ENCODE results near the gene CACNA1B.

Gene CACNA1B

DNA sequence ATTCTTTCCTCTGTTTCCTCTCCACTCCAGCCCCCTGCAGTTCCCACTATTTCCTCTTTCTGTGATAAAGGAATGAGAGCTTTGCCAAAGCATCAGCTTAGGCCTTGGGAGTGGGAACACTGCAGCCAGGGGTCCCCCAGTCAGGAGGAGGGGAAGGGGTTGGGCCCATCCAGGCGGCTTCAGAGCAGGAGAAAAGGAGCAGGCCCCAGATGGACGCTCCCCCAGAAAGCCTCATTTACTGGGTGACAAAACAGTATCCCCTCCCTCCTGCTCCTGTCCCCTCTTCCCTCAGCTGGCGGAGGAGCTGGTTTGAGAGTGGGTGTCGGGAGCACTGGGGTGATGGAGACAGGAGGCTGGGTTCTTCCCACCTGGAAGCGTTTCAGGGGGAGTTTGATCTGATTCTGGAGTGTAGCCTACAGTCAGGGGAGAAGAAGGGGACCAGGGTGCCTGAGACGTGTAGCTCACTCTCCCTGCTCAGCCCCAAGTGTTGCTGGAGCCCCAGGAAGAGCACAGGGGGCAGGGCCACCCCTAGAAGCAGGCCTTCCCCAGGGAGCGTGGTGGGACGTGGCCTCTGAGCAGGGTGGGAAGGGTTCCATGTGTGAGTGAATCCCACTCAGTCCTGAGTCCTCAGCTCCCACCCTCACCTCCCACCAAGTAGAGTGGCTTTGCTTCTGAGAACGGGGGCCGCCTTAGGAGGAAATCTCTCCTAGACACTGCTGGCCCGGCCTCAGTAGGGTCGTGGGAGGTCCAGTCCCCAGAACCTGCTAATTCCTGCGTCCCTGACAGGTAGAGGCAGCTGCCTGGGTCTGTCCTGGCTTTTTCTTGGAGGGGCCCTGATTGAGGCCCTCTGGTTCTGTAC, 173.1 kb downstream of the CACNA1B start:
- no peak for DNase-seq (ENCODE audit: low read depth in 1 of 2, low spot score in 1 of 2)

- DNase-seq (ENCODE audit: low read depth in 1 of 2, low spot score in 1 of 2): no peak
Measured at GRCh38 chr9:138051586-138052321, 174.2 kb downstream of the CACNA1B start.

DNA sequence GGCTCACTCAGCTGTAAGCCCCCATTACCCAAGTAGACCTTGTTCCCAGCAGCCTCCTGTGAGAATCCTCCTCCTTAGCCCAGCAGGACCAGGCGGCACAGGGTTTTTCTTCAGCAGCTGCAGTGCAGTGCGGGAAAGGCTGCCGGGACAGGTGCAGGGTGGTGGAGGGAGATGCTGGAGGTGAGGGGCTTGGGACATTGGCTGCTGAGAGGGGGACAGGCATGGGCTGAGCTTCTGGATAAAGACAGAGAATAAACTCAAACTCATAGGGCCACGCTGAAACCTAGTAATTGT, 174.7 kb downstream of the CACNA1B start:
- DNase-seq (ENCODE audit: low read depth in 1 of 2, low spot score in 1 of 2): no peak

- no peak for DNase-seq (ENCODE audit: low read depth in 1 of 2, low spot score in 1 of 2)
Measured at GRCh38 chr9:138052635-138053320, 175.2 kb downstream of the CACNA1B start.

DNA sequence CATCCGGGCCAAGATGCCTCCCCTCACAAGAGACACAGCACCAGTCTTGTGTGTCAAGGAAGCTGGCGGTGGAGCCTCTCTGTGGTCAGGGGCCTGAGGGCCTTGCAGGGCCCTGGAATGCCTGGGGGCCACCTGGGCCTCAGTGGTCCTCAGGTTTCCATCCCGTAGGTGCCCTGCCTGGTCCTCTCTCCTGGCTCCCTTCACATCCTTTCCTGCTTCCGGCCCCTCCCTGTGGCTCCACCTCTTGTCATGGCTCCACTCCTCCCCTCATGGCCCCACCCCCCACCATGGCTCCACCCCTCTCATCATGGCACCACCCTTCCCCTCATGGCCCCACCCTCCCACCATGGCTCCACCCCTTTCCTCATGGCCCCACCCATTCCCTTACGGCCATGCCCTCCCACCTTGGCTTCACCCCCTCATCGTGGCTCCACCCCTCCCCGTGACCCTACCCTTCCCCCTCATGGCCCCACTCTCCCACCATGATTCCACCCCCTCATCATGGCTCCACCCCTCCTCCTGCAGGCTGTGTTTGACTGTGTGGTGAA, 175.8 kb downstream of the CACNA1B start:
- DNase-seq (ENCODE audit: low read depth in 1 of 2, low spot score in 1 of 2): no peak

GRCh38 chr9:138053996-138054752, 176.6 kb downstream of the CACNA1B start:
- DNase-seq (ENCODE audit: low read depth in 1 of 2, low spot score in 1 of 2): no peak

GRCh38 chr9:138057726-138058125, 180.1 kb downstream of the CACNA1B start:
- DNase-seq (ENCODE audit: low read depth in 1 of 2, low spot score in 1 of 2): no peak

DNA sequence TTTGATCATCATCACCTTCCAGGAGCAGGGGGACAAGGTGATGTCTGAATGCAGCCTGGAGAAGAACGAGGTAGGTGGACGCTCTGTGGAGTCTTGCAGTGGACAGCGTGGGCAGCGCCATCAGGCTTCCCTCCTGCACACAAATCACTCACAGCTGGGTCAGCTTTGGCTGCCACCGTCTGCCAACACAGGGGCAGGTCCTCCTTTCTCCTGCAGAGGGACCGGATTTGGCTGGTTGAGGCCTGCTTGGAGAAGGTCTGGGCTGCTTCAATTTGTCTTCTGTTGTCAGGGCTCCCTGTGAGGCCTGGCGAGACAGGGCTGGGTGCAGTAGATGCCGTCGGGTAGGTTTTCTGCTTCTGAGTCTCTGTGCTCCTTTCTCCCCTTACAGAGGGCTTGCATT, 180.6 kb downstream of the CACNA1B start:
- no peak for DNase-seq (ENCODE audit: low read depth in 1 of 2, low spot score in 1 of 2)

DNA sequence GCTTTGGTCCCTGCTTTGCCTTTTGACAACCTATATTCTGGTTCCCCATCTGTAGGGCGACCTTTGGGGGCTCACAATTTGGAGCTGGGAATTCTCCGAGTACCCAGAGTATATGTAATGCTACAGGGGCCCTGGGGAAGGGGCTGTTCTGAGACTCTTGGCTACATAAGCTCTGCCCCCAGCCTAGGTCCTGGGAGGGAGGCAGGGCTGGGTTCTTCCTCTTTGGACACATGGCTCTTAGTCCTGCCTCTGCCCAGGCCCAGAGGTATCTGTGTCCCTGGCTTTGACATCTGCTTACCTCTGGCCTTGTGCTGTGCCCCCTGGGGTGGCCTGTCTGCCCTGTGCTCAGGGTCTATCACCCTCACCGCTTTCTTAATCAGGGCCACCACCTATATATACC, 181.6 kb downstream of the CACNA1B start:
- no peak for DNase-seq (ENCODE audit: low read depth in 1 of 2, low spot score in 1 of 2)

- no peak for DNase-seq (ENCODE audit: low read depth in 1 of 2, low spot score in 1 of 2)
Measured at GRCh38 chr9:138060365-138060764, 182.8 kb downstream of the CACNA1B start.

GRCh38 chr9:138060881-138061280, 183.3 kb downstream of the CACNA1B start:
- no peak for DNase-seq (ENCODE audit: low read depth in 1 of 2, low spot score in 1 of 2)

DNA sequence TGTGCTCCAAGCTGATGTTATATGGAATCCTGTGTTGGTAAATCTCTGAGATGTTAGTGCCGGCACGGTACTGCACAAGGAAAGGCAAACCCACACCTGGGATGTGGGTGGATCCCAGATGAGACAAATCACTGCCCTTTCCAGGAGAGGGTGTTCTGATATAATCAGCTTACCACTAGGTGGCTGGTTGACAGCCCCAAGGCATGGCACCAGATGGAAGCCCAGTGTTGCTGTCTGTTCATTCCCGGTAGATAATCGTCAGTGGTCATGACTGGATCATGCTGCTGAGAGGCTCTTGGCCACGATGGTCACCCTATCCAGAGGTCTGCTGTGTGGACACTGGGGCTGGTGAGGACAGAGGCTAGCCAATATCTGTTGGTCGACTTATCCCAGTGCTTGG, 184.0 kb downstream of the CACNA1B start:
- DNase-seq (ENCODE audit: low read depth in 1 of 2, low spot score in 1 of 2): no peak

- DNase-seq (ENCODE audit: low read depth in 1 of 2, low spot score in 1 of 2): no peak
Measured at GRCh38 chr9:138062196-138062595, 184.6 kb downstream of the CACNA1B start.

DNA sequence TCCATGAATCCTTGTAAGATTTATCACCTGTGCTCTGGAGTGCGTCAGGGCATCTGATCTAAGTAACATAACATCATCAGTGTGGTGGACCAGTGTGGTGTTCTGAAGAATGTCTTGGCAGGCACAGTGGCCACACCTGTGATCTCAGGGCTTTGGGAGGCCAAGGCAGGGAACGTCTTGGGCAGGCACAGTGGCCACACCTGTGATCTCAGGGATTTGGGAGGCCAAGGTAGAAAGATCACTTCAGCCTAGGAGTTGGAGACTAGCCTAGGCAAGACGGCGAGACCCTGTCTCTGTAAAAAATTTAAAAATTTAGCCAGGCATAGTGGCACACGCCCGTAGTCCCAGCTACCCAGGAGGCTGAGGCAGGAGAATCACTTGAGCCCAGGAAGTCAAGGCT, 185.5 kb downstream of the CACNA1B start:
- DNase-seq (ENCODE audit: low read depth in 1 of 2, low spot score in 1 of 2): no peak

GRCh38 chr9:138063785-138064184, 186.2 kb downstream of the CACNA1B start:
- no peak for DNase-seq (ENCODE audit: low read depth in 1 of 2, low spot score in 1 of 2)

- no peak for DNase-seq (ENCODE audit: low read depth in 1 of 2, low spot score in 1 of 2)
Measured at GRCh38 chr9:138064547-138064946, 187.0 kb downstream of the CACNA1B start.

- DNase-seq (ENCODE audit: low read depth in 1 of 2, low spot score in 1 of 2): no peak
Measured at GRCh38 chr9:138065287-138065686, 187.7 kb downstream of the CACNA1B start.

GRCh38 chr9:138066049-138066448, 188.5 kb downstream of the CACNA1B start:
- no peak for DNase-seq (ENCODE audit: low read depth in 1 of 2, low spot score in 1 of 2)

- no peak for DNase-seq (ENCODE audit: low read depth in 1 of 2, low spot score in 1 of 2)
Measured at GRCh38 chr9:138067613-138068367, 190.2 kb downstream of the CACNA1B start.

- DNase-seq (ENCODE audit: low read depth in 1 of 2, low spot score in 1 of 2): no peak
Measured at GRCh38 chr9:138068601-138069035, 191.0 kb downstream of the CACNA1B start.

All from activated CD4-positive, alpha-beta T cell treated with anti-CD3 and anti-CD28 coated beads, Interleukin-2, amount 50 U/mL, for 24 hours (primary cell).